Measurements from ENCODE around the gene GAL3ST2.

GRCh38 chr2:241788135-241788534, 11.5 kb downstream of the GAL3ST2 start:
- TF ChIP-seq, protein P1, sequence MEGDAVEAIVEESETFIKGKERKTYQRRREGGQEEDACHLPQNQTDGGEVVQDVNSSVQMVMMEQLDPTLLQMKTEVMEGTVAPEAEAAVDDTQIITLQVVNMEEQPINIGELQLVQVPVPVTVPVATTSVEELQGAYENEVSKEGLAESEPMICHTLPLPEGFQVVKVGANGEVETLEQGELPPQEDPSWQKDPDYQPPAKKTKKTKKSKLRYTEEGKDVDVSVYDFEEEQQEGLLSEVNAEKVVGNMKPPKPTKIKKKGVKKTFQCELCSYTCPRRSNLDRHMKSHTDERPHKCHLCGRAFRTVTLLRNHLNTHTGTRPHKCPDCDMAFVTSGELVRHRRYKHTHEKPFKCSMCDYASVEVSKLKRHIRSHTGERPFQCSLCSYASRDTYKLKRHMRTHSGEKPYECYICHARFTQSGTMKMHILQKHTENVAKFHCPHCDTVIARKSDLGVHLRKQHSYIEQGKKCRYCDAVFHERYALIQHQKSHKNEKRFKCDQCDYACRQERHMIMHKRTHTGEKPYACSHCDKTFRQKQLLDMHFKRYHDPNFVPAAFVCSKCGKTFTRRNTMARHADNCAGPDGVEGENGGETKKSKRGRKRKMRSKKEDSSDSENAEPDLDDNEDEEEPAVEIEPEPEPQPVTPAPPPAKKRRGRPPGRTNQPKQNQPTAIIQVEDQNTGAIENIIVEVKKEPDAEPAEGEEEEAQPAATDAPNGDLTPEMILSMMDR (conservative IDR thresholded peaks at IDR 0.05; ENCODE audit: low read depth, low read length): no peak
- TF ChIP-seq EZH2phosphoT487 (IDR thresholded peaks at IDR 0.05; ENCODE audit: borderline replicate concordance, low read length): no peak
- TF ChIP-seq EZH2 (IDR thresholded peaks at IDR 0.05; ENCODE audit: low read length, unreplicated experiment): no peak

Data from PC-3 (cell line).